OCI-LY1 (cell line): Measurements from ENCODE around the gene CIRBP.

Source experiments
- H2AFZ ChIP-seq: fragments of 200-600 bp; sonication (generic), shearing (Covaris generic); 2 replicates; pipeline ENCODE4 v1.6.0; 2014; ENCODE audit warnings: antibody characterized with exemption, mild to moderate bottlenecking, low read length
- H3F3A ChIP-seq: fragments of 200-600 bp; sonication (generic), shearing (Covaris generic); 2 replicates; pipeline ENCODE4 v1.6.0; 2014; ENCODE audit warnings: mild to moderate bottlenecking, antibody characterized with exemption, low read length, moderate library complexity; ENCODE audit not compliant: insufficient read depth
- H3K27ac ChIP-seq: fragments of 200-600 bp; sonication (generic); 2 replicates; pipeline ENCODE4 v1.5.1; 2014; ENCODE audit warnings: low read length, mixed run types, mild to moderate bottlenecking, low read depth; ENCODE audit not compliant: poor library complexity, severe bottlenecking
- H3K27me3 ChIP-seq: fragments of 200-600 bp; sonication (generic); 2 replicates; pipeline ENCODE4 v1.6.0; 2014; ENCODE audit warnings: antibody characterized with exemption, mild to moderate bottlenecking, low read length, moderate library complexity; ENCODE audit not compliant: insufficient read depth
- H3K36me3 ChIP-seq: fragments of 200-600 bp; sonication (generic); 2 replicates; pipeline ENCODE4 v1.6.1; 2014; ENCODE audit warnings: mild to moderate bottlenecking, antibody characterized with exemption, low read length, moderate library complexity, mixed read lengths; ENCODE audit not compliant: insufficient read depth
- H3K4me1 ChIP-seq: fragments of 200-600 bp; sonication (generic); 2 replicates; pipeline ENCODE4 v1.5.1; 2014; ENCODE audit warnings: mild to moderate bottlenecking, low read length, moderate library complexity; ENCODE audit not compliant: insufficient read depth, severe bottlenecking
- H3K4me2 ChIP-seq: fragments of 200-600 bp; sonication (generic), shearing (Covaris generic); 2 replicates; pipeline ENCODE4 v1.6.1; 2014; ENCODE audit warnings: low read length
- H3K4me3 ChIP-seq: fragments of 200-600 bp; sonication (generic); 2 replicates; pipeline ENCODE4 v1.5.1; 2014; ENCODE audit warnings: low read length, low read depth, mild to moderate bottlenecking, mixed read lengths; ENCODE audit not compliant: poor library complexity, severe bottlenecking
- H3K79me2 ChIP-seq: fragments of 200-600 bp; shearing (Covaris generic); 2 replicates; pipeline ENCODE4 v1.6.1; 2016; ENCODE audit warnings: mixed run types, low read length, mixed read lengths; ENCODE audit not compliant: insufficient read depth
- H3K9ac ChIP-seq: fragments of 200-600 bp; sonication (generic), shearing (Covaris generic); 2 replicates; pipeline ENCODE4 v1.6.1; 2014; ENCODE audit warnings: mild to moderate bottlenecking, low read length, mixed read lengths
- H3K9me2 ChIP-seq: fragments of 200-600 bp; sonication (generic), shearing (Covaris generic); 2 replicates; pipeline ENCODE4 v1.6.1; 2014; ENCODE audit warnings: low read depth, mild to moderate bottlenecking, low read length, mixed read lengths
- H3K9me3 ChIP-seq: fragments of 200-600 bp; shearing (Covaris generic); 2 replicates; pipeline ENCODE4 v1.6.1; 2014; ENCODE audit warnings: low read length, mixed read lengths
- H4K20me1 ChIP-seq: fragments of 200-600 bp; sonication (generic), shearing (Covaris generic); 2 replicates; pipeline ENCODE4 v1.6.0; 2016; ENCODE audit warnings: mild to moderate bottlenecking, low read length; ENCODE audit not compliant: insufficient read depth
- CTCF ChIP-seq: fragments of 200-600 bp; sonication (generic), shearing (Covaris generic); IDR thresholded peaks from 2 replicates; pipeline ENCODE4 v1.5.1; 2017; ENCODE audit warnings: mild to moderate bottlenecking, antibody characterized with exemption, low read length, moderate library complexity, mixed read lengths
- EZH2 ChIP-seq: fragments of 200-600 bp; sonication (generic), shearing (Covaris generic); IDR thresholded peaks from 2 replicates; pipeline ENCODE4 v1.8.0; 2017; ENCODE audit warnings: borderline replicate concordance, mixed run types, mild to moderate bottlenecking, antibody characterized with exemption, low read length, moderate library complexity, mixed read lengths

CIRBP gene

GRCh38 chr19:1236576-1236975 is 32.6 kb upstream of the CIRBP start:
- H3K36me3 ChIP-seq: no peaks in the 10 kb centered on the region
- no peaks in the 10 kb centered on the region for H3K9me2 ChIP-seq
- peaks cover 5% of the 10 kb centered on the region; the same call in 1 of the 2 replicates for H3F3A ChIP-seq
- no peak overlapping the region for H3K27ac ChIP-seq
- H3K4me3 ChIP-seq: no peak overlapping the region
- no peaks in the 10 kb centered on the region for H4K20me1 ChIP-seq
- H3K4me1 ChIP-seq: peaks cover 18% of the 10 kb centered on the region
- H3K79me2 ChIP-seq: no peaks in the 10 kb centered on the region
- peaks cover 6% of the 10 kb centered on the region; the same call in 1 of the 2 replicates for H3K27me3 ChIP-seq
- no peak overlapping the region for H3K4me2 ChIP-seq
- no peak for TF ChIP-seq EZH2
- no peak for TF ChIP-seq CTCF
- H3K9me3 ChIP-seq: no peaks in the 10 kb centered on the region
- H2AFZ ChIP-seq: no peak overlapping the region
- H3K9ac ChIP-seq: no peak overlapping the region

- H3K27me3 ChIP-seq: peaks cover 6% of the 10 kb centered on the region; the same call in 1 of the 2 replicates
- no peak for TF ChIP-seq EZH2
- no peak for TF ChIP-seq CTCF
- peaks cover 5% of the 10 kb centered on the region; the same call in 1 of the 2 replicates for H3F3A ChIP-seq
- H4K20me1 ChIP-seq: no peaks in the 10 kb centered on the region
- H2AFZ ChIP-seq: no peak overlapping the region
- H3K9me3 ChIP-seq: no peaks in the 10 kb centered on the region
- H3K79me2 ChIP-seq: no peaks in the 10 kb centered on the region
- H3K9ac ChIP-seq: no peak overlapping the region
- H3K36me3 ChIP-seq: no peaks in the 10 kb centered on the region
- peaks cover 19% of the 10 kb centered on the region for H3K4me1 ChIP-seq
- no peaks in the 10 kb centered on the region for H3K9me2 ChIP-seq
- no peak overlapping the region for H3K27ac ChIP-seq
- peak overlapping the region; percentile 47 for H3K4me3 ChIP-seq
- H3K4me2 ChIP-seq: peak overlapping the region; percentile 19
These were observed 32.0 kb upstream of the CIRBP start for GRCh38 chr19:1237027-1237659.

- no peak within 1 kb of the TSS for H3K9ac ChIP-seq
- peaks cover 5% of the 10 kb centered on the region; the same call in 1 of the 2 replicates for H3F3A ChIP-seq
- H3K4me1 ChIP-seq: peaks cover 26% of the 10 kb centered on the region
- no peaks in the 10 kb centered on the region for H3K9me3 ChIP-seq
- H3K9me2 ChIP-seq: no peaks in the 10 kb centered on the region
- no peak within 1 kb of the TSS for H3K27ac ChIP-seq
- peak within 1 kb of the TSS; percentile 59 for H3K4me2 ChIP-seq
- no peaks in the 10 kb centered on the region for H3K36me3 ChIP-seq
- peak within 1 kb of the TSS; percentile 52 for H3K4me3 ChIP-seq
- H4K20me1 ChIP-seq: no peaks in the 10 kb centered on the region
- H2AFZ ChIP-seq: no peak within 1 kb of the TSS
- H3K27me3 ChIP-seq: peaks cover 6% of the 10 kb centered on the region; the same call in 1 of the 2 replicates
- no peaks in the 10 kb centered on the region for H3K79me2 ChIP-seq
- TF ChIP-seq EZH2 (no peak), CTCF (no peak)
These were observed 31.3 kb upstream of the CIRBP start, which contains the start of gene CBARP for GRCh38 chr19:1237754-1238368. Gene CBARP (minus strand): TSS chr19:1238005. CDS start chr19:1236100, 1,905 bp downstream.
